HEK293 (cell line): Measurements from ENCODE around the gene CDC42SE2.

Source experiments
- CTCF ChIA-PET: fragments of 350-600 bp; formaldehyde crosslinking; extraction: SDS; loops from one replicate; lab custom pipeline; 2021; ENCODE audit warnings: antibody characterized with exemption; lab: Yijun Ruan, JAX
- POLR2A ChIA-PET: fragments of 300-600 bp; formaldehyde crosslinking; extraction: SDS; loops from one replicate; lab custom pipeline; 2020; ENCODE audit warnings: antibody characterized with exemption, inconsistent platforms; lab: Yijun Ruan, JAX
- H3K27ac ChIP-seq: fragments of 200-500 bp; sonication (Bioruptor generic); 2 replicates; pipeline ENCODE4 v1.5.1; 2014; ENCODE audit warnings: low read depth, low read length, control low read depth, inconsistent platforms; ENCODE audit errors: extremely low read depth
- H3K36me3 ChIP-seq, 2 experiments: fragments of 200-500 bp in 1 of 2; sonication (Bioruptor generic) in 1 of 2; 1 replicate in 1 of 2; 2 replicates in 1 of 2; pipeline ENCODE4 v1.5.1; 2014 to 2017; ENCODE audit warnings: inconsistent platforms in 2 of 2, low read length in 2 of 2; ENCODE audit not compliant: control insufficient read depth in 2 of 2, insufficient read depth in 1 of 2
- H3K4me1 ChIP-seq: fragments of 200-500 bp; sonication (Bioruptor generic); 2 replicates; pipeline ENCODE4 v1.5.1; 2014; ENCODE audit warnings: mild to moderate bottlenecking, low read length, inconsistent platforms; ENCODE audit not compliant: control insufficient read depth, insufficient read depth
- H3K4me3 ChIP-seq: 2 replicates; pipeline ENCODE4 v1.5.1; 2011; ENCODE audit warnings: low read depth, mild to moderate bottlenecking, control low read depth, low read length, moderate library complexity
- H3K9me3 ChIP-seq: fragments of 200-500 bp; sonication (Bioruptor generic); 2 replicates; pipeline ENCODE4 v1.5.1; 2014; ENCODE audit warnings: low read depth, low read length, inconsistent platforms; ENCODE audit not compliant: control insufficient read depth, insufficient read depth
- KLF1 ChIP-seq: fragments of 450-650 bp; formaldehyde crosslinking; IDR thresholded peaks from 2 replicates; pipeline ENCODE4 v1.5.1; 2016; ENCODE audit warnings: missing biosample characterization, missing genetic modification characterization
- ZBTB21 ChIP-seq: fragments of 450-650 bp; formaldehyde crosslinking; IDR thresholded peaks from 2 replicates; pipeline ENCODE4 v1.5.1; 2017; ENCODE audit warnings: missing biosample characterization, missing genetic modification characterization
- ZNF211 ChIP-seq: fragments of 450-650 bp; formaldehyde crosslinking; IDR thresholded peaks from 2 replicates; pipeline ENCODE4 v1.5.1; 2016; ENCODE audit warnings: low read depth, missing biosample characterization, missing genetic modification characterization
- ZNF555 ChIP-seq: fragments of 450-650 bp; formaldehyde crosslinking; conservative IDR thresholded peaks from 2 replicates; pipeline ENCODE4 v1.5.1; 2017; ENCODE audit warnings: missing biosample characterization, mild to moderate bottlenecking, missing genetic modification characterization, inconsistent platforms
- ZNF623 ChIP-seq: fragments of 450-650 bp; formaldehyde crosslinking; IDR thresholded peaks from 2 replicates; pipeline ENCODE4 v1.5.1; 2016; ENCODE audit warnings: missing biosample characterization, missing genetic modification characterization
- ZNF776 ChIP-seq: fragments of 450-650 bp; formaldehyde crosslinking; IDR thresholded peaks from 2 replicates; pipeline ENCODE4 v1.5.0; 2017; ENCODE audit warnings: missing biosample characterization, missing genetic modification characterization, borderline replicate concordance
- TF ChIP-seq, protein P1 (sequence below): fragments of 450-650 bp; formaldehyde crosslinking; IDR thresholded peaks from 2 replicates; pipeline ENCODE4 v1.5.1; 2016; ENCODE audit warnings: missing biosample characterization, missing genetic modification characterization
- TF ChIP-seq, protein P2 (sequence below): fragments of 450-650 bp; formaldehyde crosslinking; IDR thresholded peaks from 2 replicates; pipeline ENCODE4 v1.5.1; 2016; ENCODE audit warnings: missing biosample characterization, missing genetic modification characterization
- TF ChIP-seq, protein P3 (sequence below): IDR thresholded peaks from 2 replicates; pipeline ENCODE4 v1.6.1; 2011; ENCODE audit warnings: mild to moderate bottlenecking, low read depth, low read length, borderline replicate concordance
- TF ChIP-seq, protein P4 (sequence below): fragments of 450-650 bp; IDR thresholded peaks from 2 replicates; pipeline ENCODE4 v1.5.1; 2018; ENCODE audit warnings: missing biosample characterization, missing genetic modification characterization

The CDC42SE2 gene

DNA sequence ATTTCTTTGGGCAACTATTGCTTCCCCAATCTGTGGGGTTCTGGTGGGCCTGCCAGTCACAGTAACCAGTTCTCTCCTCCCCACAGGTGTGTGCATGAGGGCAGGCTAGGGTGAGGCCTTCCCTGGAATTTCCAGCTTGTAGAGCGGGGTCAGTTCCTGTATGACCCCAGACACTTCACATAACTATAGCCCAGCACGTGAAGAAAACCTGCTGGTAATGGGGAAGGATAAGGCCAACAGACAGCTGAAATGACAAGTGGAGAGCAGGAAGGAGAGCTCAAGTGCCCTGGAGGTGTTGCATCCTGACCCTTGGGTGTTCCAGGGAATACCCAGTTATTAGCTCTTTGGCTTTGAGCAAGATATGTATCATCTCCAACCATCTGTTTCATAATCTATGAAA lies 142.2 kb downstream of the CDC42SE2 start:
- ChIA-PET POLR2A (no interaction called here), CTCF (interaction anchor here (0.7 kb wide), 1 partner anchor 23 kb away, joined by 3 read pairs; no protein-coding TSS in a partner anchor)
- Histone ChIP-seq H3K27ac (no peak overlapping the region), H3K4me1 (no peaks in the 10 kb centered on the region), H3K4me3 (no peak overlapping the region), H3K36me3 (peaks cover 0 to 45% of the 10 kb centered on the region in 2 experiments; a peak in 2 of 3 replicates), H3K9me3 (no peaks in the 10 kb centered on the region; the same call in 1 of the 2 replicates)
- TF ChIP-seq ZBTB21 (tag by site-specific recombination) (no peak), ZNF776 (tag by site-specific recombination) (no peak), ZNF555 (tag by site-specific recombination) (no peak)
- TF ChIP-seq, all 188 proteins: peak for 0

DNA sequence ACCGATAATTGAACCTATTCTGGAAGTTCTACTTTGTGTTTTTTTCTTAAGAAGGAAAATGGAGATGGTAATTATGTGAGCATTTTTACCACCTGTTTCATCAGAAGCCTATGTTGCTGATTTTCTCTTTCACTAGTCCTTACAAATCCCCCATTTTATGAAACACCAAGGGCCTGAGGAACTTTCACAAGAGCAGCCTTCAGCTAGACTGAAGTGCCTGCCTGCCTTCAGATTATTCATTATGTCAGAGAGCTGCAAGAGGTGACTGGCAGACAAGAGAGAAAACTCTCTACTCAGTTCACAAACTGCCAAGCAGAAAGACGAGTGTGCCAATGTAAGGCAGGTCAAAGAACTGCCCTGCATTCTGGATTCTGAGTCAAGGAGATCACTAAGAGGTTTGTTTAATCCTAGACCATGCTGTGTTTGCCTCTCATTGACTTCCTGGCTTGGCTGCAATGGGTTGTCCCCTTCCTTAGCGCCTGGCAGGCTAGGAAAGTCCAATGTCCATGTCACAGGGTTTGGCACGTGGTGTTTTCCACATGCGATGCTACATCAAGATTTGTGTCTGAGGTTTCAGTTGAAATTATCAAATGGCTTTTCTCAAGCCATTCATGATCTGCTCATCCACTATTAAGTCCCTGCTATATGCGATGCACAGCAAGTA lies 143.3 kb downstream of the CDC42SE2 start:
- H3K9me3 ChIP-seq: no peaks in the 10 kb centered on the region; the same call in 1 of the 2 replicates
- peaks cover 0 to 40% of the 10 kb centered on the region in 2 experiments; a peak in 2 of 3 replicates for H3K36me3 ChIP-seq
- H3K4me3 ChIP-seq: no peak overlapping the region
- no peaks in the 10 kb centered on the region for H3K4me1 ChIP-seq
- H3K27ac ChIP-seq: no peak overlapping the region
- CTCF ChIA-PET: no interaction called here
- TF ChIP-seq ZNF211 (no peak), KLF1 (tag by site-specific recombination) (no peak), ZNF623 (no peak)
- TF ChIP-seq, protein P1, sequence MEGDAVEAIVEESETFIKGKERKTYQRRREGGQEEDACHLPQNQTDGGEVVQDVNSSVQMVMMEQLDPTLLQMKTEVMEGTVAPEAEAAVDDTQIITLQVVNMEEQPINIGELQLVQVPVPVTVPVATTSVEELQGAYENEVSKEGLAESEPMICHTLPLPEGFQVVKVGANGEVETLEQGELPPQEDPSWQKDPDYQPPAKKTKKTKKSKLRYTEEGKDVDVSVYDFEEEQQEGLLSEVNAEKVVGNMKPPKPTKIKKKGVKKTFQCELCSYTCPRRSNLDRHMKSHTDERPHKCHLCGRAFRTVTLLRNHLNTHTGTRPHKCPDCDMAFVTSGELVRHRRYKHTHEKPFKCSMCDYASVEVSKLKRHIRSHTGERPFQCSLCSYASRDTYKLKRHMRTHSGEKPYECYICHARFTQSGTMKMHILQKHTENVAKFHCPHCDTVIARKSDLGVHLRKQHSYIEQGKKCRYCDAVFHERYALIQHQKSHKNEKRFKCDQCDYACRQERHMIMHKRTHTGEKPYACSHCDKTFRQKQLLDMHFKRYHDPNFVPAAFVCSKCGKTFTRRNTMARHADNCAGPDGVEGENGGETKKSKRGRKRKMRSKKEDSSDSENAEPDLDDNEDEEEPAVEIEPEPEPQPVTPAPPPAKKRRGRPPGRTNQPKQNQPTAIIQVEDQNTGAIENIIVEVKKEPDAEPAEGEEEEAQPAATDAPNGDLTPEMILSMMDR (tag by site-specific recombination): no peak
- TF ChIP-seq, protein P2, sequence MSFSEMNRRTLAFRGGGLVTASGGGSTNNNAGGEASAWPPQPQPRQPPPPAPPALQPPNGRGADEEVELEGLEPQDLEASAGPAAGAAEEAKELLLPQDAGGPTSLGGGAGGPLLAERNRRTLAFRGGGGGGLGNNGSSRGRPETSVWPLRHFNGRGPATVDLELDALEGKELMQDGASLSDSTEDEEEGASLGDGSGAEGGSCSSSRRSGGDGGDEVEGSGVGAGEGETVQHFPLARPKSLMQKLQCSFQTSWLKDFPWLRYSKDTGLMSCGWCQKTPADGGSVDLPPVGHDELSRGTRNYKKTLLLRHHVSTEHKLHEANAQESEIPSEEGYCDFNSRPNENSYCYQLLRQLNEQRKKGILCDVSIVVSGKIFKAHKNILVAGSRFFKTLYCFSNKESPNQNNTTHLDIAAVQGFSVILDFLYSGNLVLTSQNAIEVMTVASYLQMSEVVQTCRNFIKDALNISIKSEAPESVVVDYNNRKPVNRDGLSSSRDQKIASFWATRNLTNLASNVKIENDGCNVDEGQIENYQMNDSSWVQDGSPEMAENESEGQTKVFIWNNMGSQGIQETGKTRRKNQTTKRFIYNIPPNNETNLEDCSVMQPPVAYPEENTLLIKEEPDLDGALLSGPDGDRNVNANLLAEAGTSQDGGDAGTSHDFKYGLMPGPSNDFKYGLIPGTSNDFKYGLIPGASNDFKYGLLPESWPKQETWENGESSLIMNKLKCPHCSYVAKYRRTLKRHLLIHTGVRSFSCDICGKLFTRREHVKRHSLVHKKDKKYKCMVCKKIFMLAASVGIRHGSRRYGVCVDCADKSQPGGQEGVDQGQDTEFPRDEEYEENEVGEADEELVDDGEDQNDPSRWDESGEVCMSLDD (tag by site-specific recombination): no peak
- TF ChIP-seq, protein P3, sequence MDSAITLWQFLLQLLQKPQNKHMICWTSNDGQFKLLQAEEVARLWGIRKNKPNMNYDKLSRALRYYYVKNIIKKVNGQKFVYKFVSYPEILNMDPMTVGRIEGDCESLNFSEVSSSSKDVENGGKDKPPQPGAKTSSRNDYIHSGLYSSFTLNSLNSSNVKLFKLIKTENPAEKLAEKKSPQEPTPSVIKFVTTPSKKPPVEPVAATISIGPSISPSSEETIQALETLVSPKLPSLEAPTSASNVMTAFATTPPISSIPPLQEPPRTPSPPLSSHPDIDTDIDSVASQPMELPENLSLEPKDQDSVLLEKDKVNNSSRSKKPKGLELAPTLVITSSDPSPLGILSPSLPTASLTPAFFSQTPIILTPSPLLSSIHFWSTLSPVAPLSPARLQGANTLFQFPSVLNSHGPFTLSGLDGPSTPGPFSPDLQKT: no peak
- POLR2A ChIA-PET: no interaction called here

DNA sequence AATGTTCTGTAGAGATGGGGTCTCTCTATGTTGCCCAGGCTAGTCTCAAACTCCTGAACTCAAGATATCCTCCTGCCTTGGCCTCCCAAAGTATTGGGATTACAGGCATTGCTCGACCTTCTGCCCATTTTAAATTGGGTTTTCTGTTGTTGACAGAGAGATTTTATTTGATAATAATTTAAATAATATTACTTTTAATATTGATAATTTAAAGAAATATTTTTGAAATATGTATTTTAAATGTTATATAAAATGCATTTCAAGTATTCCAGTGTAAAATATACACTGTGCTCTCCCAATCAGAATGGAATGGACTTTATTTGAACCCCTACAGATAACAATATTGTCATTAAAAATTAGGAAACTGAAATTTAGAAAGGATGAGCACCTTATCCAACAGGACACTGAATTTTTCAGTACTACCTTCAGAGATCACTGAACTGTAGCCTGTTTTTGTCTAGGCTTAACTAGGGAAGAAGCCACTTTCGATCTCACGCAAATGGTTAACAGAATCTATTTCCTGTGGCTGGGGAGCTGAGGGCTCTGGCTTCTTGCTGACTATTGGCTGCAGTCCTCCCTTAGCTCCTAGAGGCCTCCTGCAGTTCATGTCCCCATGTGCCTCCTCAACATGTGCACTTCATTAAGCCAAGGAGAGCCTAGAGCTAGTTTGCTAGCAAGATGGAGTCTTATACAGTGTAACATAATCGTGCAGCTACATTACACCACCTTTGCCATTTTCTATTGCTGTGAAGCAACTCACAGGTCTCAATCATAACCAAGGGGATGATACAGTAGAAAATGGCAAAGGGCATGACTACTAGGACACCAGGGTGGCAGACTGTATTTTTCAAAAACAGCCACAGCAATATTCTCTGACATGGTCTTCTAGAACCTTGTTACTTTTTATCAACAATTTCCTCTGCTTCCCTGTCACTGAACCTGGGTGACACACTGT lies 150.0 kb downstream of the CDC42SE2 start:
- ChIA-PET POLR2A (no interaction called here), CTCF (interaction anchor here (1.4 kb wide), 1 partner anchor 10 kb away, joined by 6 read pairs; no protein-coding TSS in a partner anchor)

More for the DNA sequence above, 150.0 kb downstream of the CDC42SE2 start:
- H3K27ac ChIP-seq: no peak overlapping the region
- peaks cover 7 to 15% of the 10 kb centered on the region in 2 experiments; a peak in 2 of 3 replicates for H3K36me3 ChIP-seq
- no peaks in the 10 kb centered on the region for H3K4me1 ChIP-seq
- no peaks in the 10 kb centered on the region for H3K9me3 ChIP-seq
- TF ChIP-seq, protein P4, sequence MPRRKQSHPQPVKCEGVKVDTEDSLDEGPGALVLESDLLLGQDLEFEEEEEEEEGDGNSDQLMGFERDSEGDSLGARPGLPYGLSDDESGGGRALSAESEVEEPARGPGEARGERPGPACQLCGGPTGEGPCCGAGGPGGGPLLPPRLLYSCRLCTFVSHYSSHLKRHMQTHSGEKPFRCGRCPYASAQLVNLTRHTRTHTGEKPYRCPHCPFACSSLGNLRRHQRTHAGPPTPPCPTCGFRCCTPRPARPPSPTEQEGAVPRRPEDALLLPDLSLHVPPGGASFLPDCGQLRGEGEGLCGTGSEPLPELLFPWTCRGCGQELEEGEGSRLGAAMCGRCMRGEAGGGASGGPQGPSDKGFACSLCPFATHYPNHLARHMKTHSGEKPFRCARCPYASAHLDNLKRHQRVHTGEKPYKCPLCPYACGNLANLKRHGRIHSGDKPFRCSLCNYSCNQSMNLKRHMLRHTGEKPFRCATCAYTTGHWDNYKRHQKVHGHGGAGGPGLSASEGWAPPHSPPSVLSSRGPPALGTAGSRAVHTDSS: no peak
- no peak overlapping the region for H3K4me3 ChIP-seq
